ENCODE results near the gene GRID1. TPM values are rescaled to one million over a fixed set of nuclear protein-coding genes. Genes with fewer than 3 reads are reported as not detected.

The GRID1 gene
- total RNA-seq, 1 donor from 2014 or later: not detected

DNA sequence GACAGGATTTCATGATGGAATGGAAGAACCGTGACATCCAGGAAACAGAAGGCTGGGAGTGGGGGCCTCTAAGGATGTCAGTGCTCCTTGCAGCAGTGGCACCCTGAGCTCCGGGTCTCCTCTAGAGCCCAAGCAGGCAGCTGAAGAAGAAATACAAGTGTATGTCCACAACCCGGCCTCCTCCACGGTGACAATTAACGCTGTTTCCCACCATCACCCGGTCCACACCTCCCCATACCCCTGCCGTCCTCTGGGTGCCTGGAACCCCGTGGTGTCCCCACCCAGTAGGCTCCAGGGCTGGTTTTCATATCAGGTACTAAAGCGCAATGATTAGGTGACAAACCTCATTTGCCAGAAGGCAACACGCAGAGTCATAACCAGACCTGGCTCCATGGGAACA, 30.3 kb downstream of the GRID1 start:
- no peaks in the 10 kb centered on the region for H3K4me1 Mint-ChIP-seq
- TF ChIP-seq, protein P1, sequence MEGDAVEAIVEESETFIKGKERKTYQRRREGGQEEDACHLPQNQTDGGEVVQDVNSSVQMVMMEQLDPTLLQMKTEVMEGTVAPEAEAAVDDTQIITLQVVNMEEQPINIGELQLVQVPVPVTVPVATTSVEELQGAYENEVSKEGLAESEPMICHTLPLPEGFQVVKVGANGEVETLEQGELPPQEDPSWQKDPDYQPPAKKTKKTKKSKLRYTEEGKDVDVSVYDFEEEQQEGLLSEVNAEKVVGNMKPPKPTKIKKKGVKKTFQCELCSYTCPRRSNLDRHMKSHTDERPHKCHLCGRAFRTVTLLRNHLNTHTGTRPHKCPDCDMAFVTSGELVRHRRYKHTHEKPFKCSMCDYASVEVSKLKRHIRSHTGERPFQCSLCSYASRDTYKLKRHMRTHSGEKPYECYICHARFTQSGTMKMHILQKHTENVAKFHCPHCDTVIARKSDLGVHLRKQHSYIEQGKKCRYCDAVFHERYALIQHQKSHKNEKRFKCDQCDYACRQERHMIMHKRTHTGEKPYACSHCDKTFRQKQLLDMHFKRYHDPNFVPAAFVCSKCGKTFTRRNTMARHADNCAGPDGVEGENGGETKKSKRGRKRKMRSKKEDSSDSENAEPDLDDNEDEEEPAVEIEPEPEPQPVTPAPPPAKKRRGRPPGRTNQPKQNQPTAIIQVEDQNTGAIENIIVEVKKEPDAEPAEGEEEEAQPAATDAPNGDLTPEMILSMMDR (IDR thresholded peaks at IDR 0.05): no peak
- peak; percentile 11 for DNase-seq
- H3K27me3 Mint-ChIP-seq: peaks cover 11% of the 10 kb centered on the region
- no peak overlapping the region for H3K27ac Mint-ChIP-seq
- ChIA-PET POLR2A (no interaction called here), CTCF (no interaction called here)
- no peak overlapping the region for H3K4me3 Mint-ChIP-seq
- H3K36me3 Mint-ChIP-seq (ENCODE audit: low read depth): no peaks in the 10 kb centered on the region
- H3K9me3 Mint-ChIP-seq: peaks cover 3% of the 10 kb centered on the region
- no peak for ATAC-seq (ENCODE audit: low read depth)
- intact Hi-C loops (cut with micrococcal nuclease): no loop called here

DNA sequence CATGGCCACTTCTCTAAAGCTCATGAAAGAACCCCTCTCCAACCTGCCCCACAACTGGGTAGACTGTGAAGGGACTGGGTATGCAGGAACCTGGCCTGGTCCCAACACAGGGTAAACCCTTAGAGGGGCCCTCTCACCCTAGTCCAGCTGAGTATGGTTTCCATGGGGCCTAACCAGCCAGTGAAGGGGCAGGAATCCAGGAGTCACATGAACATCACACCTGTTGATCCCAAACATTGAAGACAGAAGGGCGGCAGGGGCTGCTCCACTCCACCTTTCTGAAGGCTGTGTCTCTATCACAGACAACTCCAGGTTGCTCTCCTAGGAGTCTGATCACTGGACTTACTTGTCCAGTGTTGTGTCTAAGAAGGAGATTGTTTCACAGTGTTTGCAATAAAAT, 30.8 kb downstream of the GRID1 start:
- no peak overlapping the region for H3K4me3 Mint-ChIP-seq
- TF ChIP-seq, protein P1 (IDR thresholded peaks at IDR 0.05): no peak
- no peaks in the 10 kb centered on the region for H3K4me1 Mint-ChIP-seq
- POLR2A ChIA-PET: no interaction called here
- no peaks in the 10 kb centered on the region for H3K36me3 Mint-ChIP-seq (ENCODE audit: low read depth)
- CTCF ChIA-PET: no interaction called here
- intact Hi-C loops (cut with micrococcal nuclease): no loop called here
- peaks cover 3% of the 10 kb centered on the region for H3K9me3 Mint-ChIP-seq
- DNase-seq (no peak), ATAC-seq (ENCODE audit: low read depth) (no peak)
- no peak overlapping the region for H3K27ac Mint-ChIP-seq
- peaks cover 11% of the 10 kb centered on the region for H3K27me3 Mint-ChIP-seq

DNA sequence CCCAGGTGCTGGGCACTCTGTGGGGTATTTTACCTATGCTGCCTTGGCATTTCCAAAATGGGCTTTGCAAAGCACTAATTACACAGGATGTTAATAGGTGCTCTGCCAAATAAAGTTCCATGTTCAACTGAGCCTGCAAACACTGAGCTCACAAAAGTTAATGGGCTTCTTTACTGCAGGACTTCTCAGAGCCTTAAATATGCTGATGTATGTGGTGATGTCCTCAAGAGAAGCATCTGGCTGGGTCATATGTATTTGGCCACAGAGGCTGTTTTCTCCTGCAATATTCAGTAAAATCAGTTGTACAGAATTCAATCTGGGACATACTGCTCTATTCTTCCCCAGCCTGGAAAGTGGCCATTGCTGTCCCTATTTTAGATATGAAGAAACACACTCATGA, 31.3 kb downstream of the GRID1 start:
- TF ChIP-seq, protein P1 (IDR thresholded peaks at IDR 0.05): no peak
- Mint-ChIP-seq H3K4me3 (no peak overlapping the region), H3K9me3 (peaks cover 3% of the 10 kb centered on the region), H3K27ac (no peak overlapping the region), H3K27me3 (peaks cover 11% of the 10 kb centered on the region), H3K4me1 (no peaks in the 10 kb centered on the region), H3K36me3 (ENCODE audit: low read depth) (no peaks in the 10 kb centered on the region)
- POLR2A ChIA-PET: no interaction called here
- DNase-seq (no peak), ATAC-seq (ENCODE audit: low read depth) (no peak)
- intact Hi-C loops (cut with micrococcal nuclease): no loop called here
- CTCF ChIA-PET: no interaction called here

DNA sequence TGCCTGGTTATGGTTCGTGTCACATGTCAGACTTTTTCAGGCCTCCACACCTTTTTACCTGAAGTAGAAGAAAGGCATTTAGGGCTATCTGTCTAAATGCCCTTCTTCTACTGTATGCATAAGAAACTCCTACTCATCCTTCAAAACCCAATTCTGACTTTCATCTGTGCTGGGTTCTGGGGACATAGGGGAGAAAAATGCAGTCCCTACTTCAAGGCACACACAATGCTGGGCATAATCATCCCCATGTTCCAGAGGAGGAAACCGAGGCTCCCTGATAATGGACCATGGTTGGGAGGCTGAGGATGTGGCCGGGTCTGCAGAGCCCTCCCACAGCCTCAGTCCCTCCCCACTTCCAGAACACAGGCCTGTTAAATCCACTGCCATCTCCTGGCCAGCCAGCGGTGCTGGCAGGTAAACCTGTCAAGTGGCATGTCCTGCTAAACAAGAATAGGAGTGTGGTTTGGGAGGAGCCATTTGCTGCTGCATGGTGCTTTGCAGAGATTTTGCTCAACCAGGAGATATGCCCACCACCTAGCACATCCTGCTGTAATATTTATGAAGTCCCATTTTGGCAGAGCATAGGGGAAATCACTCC, 32.0 kb downstream of the GRID1 start:
- peaks cover 13% of the 10 kb centered on the region for H3K27me3 Mint-ChIP-seq
- ChIA-PET POLR2A (no interaction called here), CTCF (no interaction called here)
- no peak overlapping the region for H3K27ac Mint-ChIP-seq
- no peak overlapping the region for H3K4me3 Mint-ChIP-seq
- H3K9me3 Mint-ChIP-seq: peaks cover 3% of the 10 kb centered on the region
- no peak for ATAC-seq (ENCODE audit: low read depth)
- TF ChIP-seq, protein P1 (IDR thresholded peaks at IDR 0.05): no peak
- H3K4me1 Mint-ChIP-seq: no peaks in the 10 kb centered on the region
- no peaks in the 10 kb centered on the region for H3K36me3 Mint-ChIP-seq (ENCODE audit: low read depth)
- intact Hi-C loops (cut with micrococcal nuclease): no loop called here
- no peak for DNase-seq

DNA sequence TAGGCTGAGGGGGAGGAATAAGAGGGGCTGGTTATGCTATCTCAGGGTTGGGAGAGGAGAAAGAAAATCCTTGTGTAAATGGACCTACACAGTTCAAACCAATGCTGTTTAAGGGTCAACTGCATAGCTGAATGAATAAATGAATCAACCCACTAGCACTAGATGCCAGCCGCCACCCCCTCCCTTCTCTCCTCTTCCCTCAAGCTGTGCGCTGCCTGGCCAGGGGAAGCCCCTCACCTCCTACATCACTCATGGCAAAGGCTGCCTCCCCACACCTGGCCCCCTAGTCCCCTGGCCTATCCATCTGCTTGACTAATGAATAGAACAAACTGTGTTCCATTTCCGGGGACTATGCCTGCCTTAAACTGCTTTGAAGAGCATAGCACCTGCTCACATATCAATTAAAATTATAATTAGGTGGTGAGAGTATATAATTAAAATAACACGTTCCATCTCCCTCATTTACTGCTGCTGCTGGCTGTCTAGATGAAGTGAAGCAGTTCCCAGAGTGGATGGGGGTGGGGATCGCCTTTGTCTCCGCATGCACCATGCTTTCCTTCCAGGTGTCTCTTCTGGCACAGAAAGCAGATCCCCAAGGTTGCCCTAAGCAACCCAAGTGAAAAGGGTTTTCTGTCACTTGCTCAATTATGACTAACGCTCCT, 32.6 kb downstream of the GRID1 start:
- intact Hi-C loops (cut with micrococcal nuclease): no loop called here
- Mint-ChIP-seq H3K9me3 (peaks cover 3% of the 10 kb centered on the region), H3K4me3 (no peak overlapping the region), H3K36me3 (ENCODE audit: low read depth) (no peaks in the 10 kb centered on the region), H3K4me1 (no peaks in the 10 kb centered on the region), H3K27me3 (peaks cover 13% of the 10 kb centered on the region), H3K27ac (no peak overlapping the region)
- DNase-seq (no peak), ATAC-seq (ENCODE audit: low read depth) (no peak)
- ChIA-PET POLR2A (no interaction called here), CTCF (no interaction called here)
- TF ChIP-seq, protein P1 (IDR thresholded peaks at IDR 0.05): no peak

All from activated B cell treated with CpG ODN at 0.5 μM for 24 hours (primary cell).